Measurements from ENCODE around the gene GBGT1.
"Not testable (repeated sequence)": the region's sequence is repeated elsewhere in the genome, so short reads cannot be mapped to it uniquely, and the experiment has no call there.

Gene GBGT1

DNA sequence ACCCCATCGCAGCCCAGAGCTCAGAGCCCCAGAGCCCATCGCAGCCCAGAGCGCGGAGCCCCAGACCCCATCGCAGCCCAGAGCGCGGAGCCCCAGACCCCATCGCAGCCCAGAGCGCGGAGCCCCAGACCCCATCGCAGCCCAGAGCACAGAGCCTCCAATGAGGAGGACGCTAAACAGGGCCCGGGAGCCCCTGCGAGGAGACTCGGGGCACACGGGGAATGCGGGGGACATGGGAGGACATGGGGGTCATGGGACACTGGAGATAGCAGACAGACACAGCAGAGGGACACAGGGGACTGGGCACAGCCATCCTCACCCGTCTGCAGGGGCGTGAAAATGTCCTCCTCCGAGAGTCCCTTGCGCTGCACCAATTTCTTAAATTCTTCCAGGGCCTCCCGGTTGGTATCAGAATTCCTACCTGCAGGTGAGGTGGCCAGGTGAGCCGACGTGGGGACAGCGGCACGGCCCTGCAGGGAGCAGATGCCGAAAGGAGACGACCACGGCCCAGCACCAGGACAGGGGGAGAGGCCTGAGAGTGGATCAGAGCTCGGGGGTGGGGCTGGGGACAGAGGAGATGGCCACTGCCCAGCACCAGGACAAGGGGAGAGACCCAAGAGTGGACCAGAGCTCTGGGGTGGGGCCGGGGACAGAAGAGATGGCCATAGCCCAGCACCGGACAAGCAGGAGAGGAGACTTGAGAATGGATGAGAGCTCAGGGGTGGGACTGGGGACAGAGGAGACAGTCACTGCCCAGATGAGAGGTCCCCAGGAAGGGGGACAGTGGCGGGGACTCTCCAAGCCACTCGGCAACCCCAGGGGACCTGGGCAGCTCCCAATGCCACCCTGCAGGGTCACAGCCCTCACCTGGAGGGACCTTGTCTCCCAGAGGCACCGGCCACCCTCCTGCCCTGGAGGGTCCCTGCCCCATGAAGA is 42.5 kb upstream of the GBGT1 start:
- TF ChIP-seq CTCF (conservative IDR thresholded peaks at IDR 0.05; ENCODE audit: low read depth, low read length) = no peak
- no peak for DNase-seq (ENCODE audit: low read depth)
- H3K4me3 ChIP-seq (ENCODE audit: low read depth, low read length) = no peak overlapping the region

GRCh38 chr9:133205481-133205887 is 41.8 kb upstream of the GBGT1 start:
- not testable (repeated sequence) for DNase-seq (ENCODE audit: low read depth); H3K4me3 ChIP-seq (ENCODE audit: low read depth, low read length)

DNA sequence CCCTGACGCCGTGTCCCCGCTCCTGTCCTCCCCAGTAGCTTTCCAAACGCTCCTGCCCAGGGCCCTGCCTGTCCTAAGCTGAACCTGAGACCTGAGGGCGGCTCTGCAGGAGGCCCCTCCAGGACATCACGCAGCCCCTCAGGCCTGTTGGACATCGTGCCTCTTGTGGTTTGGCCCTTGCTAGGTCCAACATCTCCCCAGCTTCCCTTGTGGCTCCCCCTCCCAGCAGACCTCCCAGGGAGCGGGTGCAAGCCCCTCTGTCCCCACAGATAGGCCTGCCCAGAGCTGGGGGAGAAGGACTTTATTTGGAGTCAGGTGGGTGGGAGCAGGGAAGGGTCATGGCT is 41.3 kb upstream of the GBGT1 start:
- no peak for DNase-seq (ENCODE audit: low read depth)
- no peak overlapping the region for H3K4me3 ChIP-seq (ENCODE audit: low read depth, low read length)
- no peak for TF ChIP-seq CTCF (conservative IDR thresholded peaks at IDR 0.05; ENCODE audit: low read depth, low read length)

- H3K4me3 ChIP-seq (ENCODE audit: low read depth, low read length) = no peak overlapping the region
- no peak for DNase-seq (ENCODE audit: low read depth)
Observed at GRCh38 chr9:133204335-133204992, 40.8 kb upstream of the GBGT1 start.

GRCh38 chr9:133203506-133204075 is 39.9 kb upstream of the GBGT1 start:
- TF ChIP-seq CTCF (conservative IDR thresholded peaks at IDR 0.05; ENCODE audit: low read depth, low read length) = no peak
- DNase-seq (ENCODE audit: low read depth) = no peak
- no peak overlapping the region for H3K4me3 ChIP-seq (ENCODE audit: low read depth, low read length)

More at GRCh38 chr9:133204335-133204992, 40.8 kb upstream of the GBGT1 start:
- no peak for TF ChIP-seq CTCF (conservative IDR thresholded peaks at IDR 0.05; ENCODE audit: low read depth, low read length)

DNA sequence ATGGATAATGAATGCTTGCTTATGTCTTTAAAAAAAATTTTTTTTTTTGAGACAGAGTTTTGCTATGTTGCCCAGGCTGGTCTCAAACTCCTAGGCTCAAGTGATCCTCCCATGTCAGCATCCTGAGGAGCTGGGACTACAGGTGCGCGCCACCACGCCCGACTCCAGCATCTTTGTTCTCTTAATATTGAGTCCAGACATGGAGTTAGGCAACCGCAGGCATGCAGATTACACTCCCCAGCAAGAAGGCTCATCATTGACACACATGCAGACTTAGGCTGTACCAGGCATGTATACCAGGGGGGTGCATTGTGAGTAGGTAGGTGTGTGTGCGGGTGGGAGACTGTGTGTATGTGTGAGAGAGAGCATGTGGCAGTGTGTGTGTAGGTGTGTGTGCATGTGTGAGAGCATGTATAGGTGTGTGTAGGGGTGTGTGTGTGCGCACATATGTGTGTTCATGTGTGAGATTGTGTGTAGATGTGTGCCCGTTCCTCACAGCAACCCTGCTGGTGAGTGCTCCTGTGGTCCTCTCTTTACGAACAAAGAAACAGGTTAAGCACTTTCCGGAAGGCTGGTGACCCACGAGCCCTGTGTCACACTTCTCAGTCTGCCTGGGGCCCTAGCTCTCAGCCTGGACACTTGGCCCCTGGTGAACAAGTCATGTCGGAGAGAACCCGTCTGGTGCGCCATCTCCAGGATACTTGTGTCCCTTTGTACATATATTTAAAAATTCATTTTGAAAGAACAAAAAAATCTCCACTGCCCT is 39.2 kb upstream of the GBGT1 start:
- DNase-seq (ENCODE audit: low read depth) = no peak
- no peak for TF ChIP-seq CTCF (conservative IDR thresholded peaks at IDR 0.05; ENCODE audit: low read depth, low read length)
- no peak overlapping the region for H3K4me3 ChIP-seq (ENCODE audit: low read depth, low read length)

DNA sequence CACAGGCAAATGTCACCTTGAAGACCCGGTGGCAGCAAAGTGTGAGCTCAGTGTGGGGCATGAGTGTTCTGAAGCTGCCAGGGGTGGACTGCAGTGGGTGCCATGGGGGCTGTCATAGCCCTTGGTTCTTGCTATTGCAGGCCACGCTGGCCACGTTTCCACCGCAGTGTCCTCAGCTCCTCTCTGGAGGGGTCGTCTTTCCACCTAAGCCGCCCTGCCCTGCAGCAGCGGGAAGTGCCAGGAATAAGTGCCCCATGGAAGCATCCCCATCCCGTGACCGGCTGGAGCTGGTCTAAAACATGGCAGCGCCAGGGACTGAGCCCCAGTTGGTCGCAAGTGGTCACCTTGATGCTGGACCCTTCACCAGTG is 38.4 kb upstream of the GBGT1 start:
- DNase-seq (ENCODE audit: low read depth) = no peak

More for the DNA sequence above, 38.4 kb upstream of the GBGT1 start:
- no peak for TF ChIP-seq CTCF (conservative IDR thresholded peaks at IDR 0.05; ENCODE audit: low read depth, low read length)
- no peak overlapping the region for H3K4me3 ChIP-seq (ENCODE audit: low read depth, low read length)

Measured in choroid plexus epithelial cell (primary cell).